Measurements from ENCODE around the gene MYL4. TPM values are rescaled to one million over a fixed set of nuclear protein-coding genes. Genes with fewer than 3 reads are reported as not detected.

MYL4 gene
- total RNA-seq, 1 experiment from 2014 or later: not detected

DNA sequence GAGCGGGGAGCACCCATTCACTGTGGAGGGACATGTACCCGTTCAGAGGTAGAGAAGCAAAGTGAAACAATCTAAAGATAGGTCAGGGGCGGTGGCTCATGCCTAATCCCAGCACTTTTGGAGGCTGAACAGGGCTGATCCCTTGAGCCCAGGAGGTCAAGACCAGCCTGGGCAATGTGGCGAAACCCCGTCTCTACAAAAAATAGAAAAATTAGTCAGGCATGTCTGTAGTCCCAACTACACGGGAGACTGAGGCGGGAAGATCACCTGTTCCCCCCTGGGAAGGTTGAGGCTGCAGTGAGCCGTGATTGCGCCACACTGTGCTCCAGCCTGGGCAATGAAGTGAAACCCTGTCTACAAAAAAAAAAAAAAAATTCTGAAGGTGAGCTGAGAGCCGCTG is 21.7 kb downstream of the MYL4 start:
- no peak for DNase-seq (ENCODE audit: low read depth, low spot score)
- in situ Hi-C loops (cut with HindIII; ENCODE audit: low pct_unique_long_range_greater_than_20kb, low sequenced_read_pairs): no loop called here

GRCh38 chr17:47231334-47231733 is 22.2 kb downstream of the MYL4 start:
- in situ Hi-C loops (cut with HindIII; ENCODE audit: low pct_unique_long_range_greater_than_20kb, low sequenced_read_pairs): no loop called here
- DNase-seq (ENCODE audit: low read depth, low spot score): no peak

- DNase-seq (ENCODE audit: low read depth, low spot score): no peak
- in situ Hi-C loops (cut with HindIII; ENCODE audit: low pct_unique_long_range_greater_than_20kb, low sequenced_read_pairs): no loop called here
Observed at GRCh38 chr17:47231866-47232265, 22.7 kb downstream of the MYL4 start.

GRCh38 chr17:47232465-47232864 is 23.3 kb downstream of the MYL4 start:
- no peak for DNase-seq (ENCODE audit: low read depth, low spot score)
- in situ Hi-C loops (cut with HindIII; ENCODE audit: low pct_unique_long_range_greater_than_20kb, low sequenced_read_pairs): no loop called here

DNA sequence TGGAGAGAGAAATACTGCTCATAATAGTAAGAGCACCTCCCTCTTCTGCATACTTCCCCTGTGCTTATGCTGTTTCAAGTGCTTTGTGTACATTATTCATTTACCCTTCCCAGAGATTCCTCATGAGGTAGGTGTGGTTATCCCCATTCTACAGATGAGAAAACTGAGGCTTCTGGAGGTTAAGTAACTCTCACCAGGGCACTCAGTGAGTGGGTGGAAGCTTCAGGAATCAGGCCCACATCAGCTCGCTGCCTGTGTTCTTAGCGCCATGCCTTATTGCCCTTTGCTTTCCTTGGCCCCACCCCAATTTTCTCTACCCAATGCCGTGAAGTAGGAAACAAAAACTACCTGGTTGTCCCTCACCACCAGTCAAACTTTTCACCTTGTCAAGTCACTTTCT is 26.4 kb downstream of the MYL4 start:
- in situ Hi-C loops (cut with HindIII; ENCODE audit: low pct_unique_long_range_greater_than_20kb, low sequenced_read_pairs): no loop called here
- no peak for DNase-seq (ENCODE audit: low read depth, low spot score)

- in situ Hi-C loops (cut with HindIII; ENCODE audit: low pct_unique_long_range_greater_than_20kb, low sequenced_read_pairs): no loop called here
- DNase-seq (ENCODE audit: low read depth, low spot score): no peak
Observed at GRCh38 chr17:47235923-47236322, 26.8 kb downstream of the MYL4 start.

DNA sequence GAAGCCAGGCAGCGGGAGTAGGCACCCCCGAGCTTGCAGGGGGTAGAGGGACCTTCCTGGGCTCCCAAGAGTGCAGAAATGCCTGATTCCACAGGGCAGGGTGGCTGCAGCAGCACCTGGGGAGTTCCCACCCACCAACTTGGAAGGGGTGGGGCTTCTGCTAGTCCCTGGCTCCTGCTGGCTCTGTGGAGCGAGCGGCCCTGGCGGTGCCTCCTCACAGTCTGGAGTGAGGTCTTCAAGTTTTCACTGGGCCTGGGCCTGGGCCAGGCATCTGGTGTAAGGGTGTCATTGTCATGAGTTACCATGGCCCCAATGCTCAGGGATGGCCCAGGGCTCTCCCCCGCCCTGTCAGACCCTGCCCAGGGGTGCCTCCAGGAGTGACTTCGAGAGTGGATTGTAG is 28.7 kb downstream of the MYL4 start:
- no peak for DNase-seq (ENCODE audit: low read depth, low spot score)
- in situ Hi-C loops (cut with HindIII; ENCODE audit: low pct_unique_long_range_greater_than_20kb, low sequenced_read_pairs): no loop called here

DNA sequence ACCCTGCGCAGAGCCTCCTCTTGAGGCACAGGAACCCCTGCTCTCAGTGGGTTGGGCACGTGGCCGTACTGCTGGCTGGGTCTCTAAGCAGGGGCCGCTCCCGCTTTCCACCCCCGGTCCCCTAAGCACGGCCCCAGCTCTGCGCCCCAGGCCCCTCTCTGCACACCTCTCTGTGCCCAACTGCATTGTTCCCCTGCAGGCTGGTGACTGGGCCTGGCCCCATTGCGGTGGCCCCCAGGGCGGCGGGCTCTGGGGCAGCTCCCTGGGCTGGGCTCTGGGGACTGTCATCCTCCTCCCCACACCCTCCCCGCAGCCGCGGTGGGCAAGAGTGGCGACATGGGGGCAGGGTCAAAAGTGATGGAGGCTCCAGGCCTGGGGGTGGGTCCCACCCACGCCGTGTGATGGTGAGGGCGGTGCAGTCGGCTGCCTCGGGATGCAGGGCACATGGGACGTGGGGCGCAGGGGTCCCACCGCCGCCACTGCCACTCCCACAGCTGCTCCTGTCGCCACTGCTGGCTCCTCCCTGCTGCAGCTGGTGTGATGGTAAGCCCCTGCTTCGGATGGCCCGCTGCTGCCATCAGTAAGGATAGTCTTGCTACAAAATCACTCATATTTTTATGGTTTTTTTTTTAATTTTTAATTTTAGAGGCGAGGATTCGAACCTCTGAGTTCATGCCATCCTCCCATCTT is 29.3 kb downstream of the MYL4 start:
- in situ Hi-C loops (cut with HindIII; ENCODE audit: low pct_unique_long_range_greater_than_20kb, low sequenced_read_pairs): no loop called here
- DNase-seq (ENCODE audit: low read depth, low spot score): no peak

DNA sequence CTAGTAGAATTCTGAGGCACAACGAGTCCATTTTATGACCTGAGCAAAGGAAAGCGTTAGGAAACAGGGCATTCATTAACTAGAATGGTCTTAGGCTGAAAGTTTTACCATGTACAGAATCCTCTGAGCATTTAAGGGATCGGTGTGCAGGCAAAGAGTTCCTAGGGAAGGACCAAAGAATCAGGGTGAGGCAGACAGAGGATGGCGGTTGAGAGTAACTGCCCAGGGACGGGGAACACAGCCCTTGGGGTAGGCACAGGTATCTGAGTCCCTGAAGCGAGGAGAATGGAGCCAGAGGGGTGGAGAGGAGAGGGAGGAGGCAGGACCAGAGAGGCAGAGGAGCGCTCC is 30.4 kb downstream of the MYL4 start:
- in situ Hi-C loops (cut with HindIII; ENCODE audit: low pct_unique_long_range_greater_than_20kb, low sequenced_read_pairs): no loop called here
- no peak for DNase-seq (ENCODE audit: low read depth, low spot score)

DNA sequence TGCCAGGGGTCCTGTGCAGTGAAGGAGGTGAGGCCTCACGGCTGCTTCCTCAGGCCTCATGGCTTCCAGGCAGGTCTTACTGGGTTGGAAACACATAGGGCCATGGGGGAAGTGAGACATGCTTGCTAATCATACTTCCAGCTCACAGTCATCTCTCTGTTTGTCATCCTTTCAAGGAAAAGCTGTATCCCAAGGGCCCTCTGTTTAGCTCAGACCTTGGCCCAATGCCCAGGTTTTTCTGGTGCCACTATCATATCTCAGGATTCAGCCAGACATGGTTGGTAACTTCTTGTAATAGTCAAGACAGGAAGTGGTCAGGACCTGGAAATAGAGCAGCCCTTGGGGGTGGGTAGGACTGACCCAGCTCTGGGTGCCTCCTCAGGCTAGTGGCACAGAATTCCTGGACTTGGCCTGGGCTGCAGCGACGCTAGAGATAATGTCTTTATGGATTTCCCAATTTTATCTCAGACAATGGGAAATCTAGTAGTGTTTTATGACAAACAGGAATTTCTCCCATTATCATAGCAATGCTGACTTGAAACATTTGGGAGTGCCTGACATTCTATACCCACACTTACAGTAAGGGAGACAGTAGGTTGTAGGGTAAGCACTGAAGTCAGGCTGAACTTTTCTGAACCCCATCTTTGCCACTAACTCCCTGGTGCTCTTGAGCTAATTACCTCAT is 31.0 kb downstream of the MYL4 start:
- peak; percentile 97 for DNase-seq (ENCODE audit: low read depth, low spot score)
- in situ Hi-C loops (cut with HindIII; ENCODE audit: low pct_unique_long_range_greater_than_20kb, low sequenced_read_pairs): no loop called here

DNA sequence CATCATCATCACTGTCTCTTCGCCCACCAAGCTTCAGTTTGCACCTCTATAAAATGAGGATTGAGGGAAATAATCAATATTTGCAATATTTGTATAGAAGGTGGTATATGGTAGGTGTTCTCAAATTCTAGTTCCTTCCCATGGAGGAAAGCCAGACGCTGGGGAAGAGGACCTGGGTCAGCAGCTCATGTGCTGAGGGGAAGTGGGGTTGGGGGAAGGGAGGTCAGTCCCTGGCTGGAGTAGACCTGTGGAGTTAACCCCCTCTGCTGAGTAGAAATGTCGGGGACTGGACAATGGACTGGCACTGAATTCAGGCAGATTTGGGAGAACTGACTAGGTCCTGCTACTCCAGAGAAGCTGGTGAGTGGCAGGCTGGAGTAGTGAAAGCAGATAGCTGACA is 31.7 kb downstream of the MYL4 start:
- in situ Hi-C loops (cut with HindIII; ENCODE audit: low pct_unique_long_range_greater_than_20kb, low sequenced_read_pairs): no loop called here

DNA sequence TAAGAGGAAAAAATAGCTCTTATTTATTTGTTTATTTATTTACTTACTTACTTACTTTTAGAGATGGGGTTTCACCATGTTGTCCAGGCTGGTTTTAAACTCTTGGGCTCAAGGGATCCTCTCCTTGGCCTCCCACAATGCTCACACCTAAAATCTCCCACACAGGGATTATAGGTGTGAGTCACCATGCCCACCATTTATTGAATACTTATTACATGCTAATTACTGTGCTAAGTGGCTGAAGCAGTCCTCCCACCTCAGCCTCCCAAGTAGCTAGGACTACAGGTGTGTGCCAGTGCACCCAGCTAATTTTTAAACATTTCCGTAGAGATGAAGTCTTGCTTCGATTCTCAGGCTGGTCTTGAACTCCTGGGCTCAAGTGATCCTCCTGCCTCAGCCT is 33.5 kb downstream of the MYL4 start:
- in situ Hi-C loops (cut with HindIII; ENCODE audit: low pct_unique_long_range_greater_than_20kb, low sequenced_read_pairs): no loop called here
- DNase-seq (ENCODE audit: low read depth, low spot score): no peak

More for the DNA sequence above, 31.7 kb downstream of the MYL4 start:
- DNase-seq (ENCODE audit: low read depth, low spot score): no peak

DNA sequence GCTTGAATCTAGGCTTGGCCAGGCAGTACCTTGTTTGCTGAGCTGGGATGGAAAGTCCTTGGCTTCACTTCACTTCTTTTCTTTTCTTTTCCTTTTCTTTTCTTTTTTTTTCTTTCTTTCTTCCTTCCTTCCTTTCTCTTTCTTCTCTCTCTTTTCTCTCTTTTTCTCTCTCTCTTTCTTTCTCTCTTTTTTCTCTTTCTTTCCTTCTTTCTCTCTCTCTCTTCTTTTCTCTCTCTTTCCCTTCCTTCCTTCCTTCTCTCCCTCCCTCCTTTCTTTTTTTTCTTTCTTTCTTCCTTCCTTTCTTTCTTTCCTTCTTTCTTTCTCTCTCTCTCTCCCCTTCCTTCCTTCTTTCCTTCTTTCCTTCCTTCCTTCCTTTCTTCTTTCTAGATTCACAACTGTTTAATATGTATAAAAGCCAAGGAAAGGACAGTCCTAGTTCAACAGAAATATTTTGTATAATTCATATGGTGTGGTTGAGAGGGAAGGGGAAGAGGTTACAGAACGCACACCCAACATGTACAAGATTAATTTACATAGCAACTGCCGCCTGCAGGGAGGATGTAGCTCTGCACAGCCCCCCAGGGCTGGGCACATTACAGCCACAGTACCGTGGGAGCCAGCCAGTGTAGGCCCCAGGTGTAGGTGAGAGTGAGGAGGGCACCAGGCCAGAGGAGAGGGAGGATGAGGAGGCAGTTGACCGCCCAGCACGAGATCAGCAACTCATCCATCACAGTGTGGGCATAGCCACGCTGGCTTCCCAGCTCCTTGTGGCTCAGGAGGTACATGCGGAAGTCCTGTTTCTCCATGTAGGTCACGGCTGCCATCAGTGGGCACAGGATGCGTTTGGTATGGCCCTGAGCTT is 34.8 kb downstream of the MYL4 start:
- in situ Hi-C loops (cut with HindIII; ENCODE audit: low pct_unique_long_range_greater_than_20kb, low sequenced_read_pairs): no loop called here
- DNase-seq (ENCODE audit: low read depth, low spot score): no peak

GRCh38 chr17:47244697-47245096 is 35.5 kb downstream of the MYL4 start:
- no peak for DNase-seq (ENCODE audit: low read depth, low spot score)
- in situ Hi-C loops (cut with HindIII; ENCODE audit: low pct_unique_long_range_greater_than_20kb, low sequenced_read_pairs): no loop called here

- in situ Hi-C loops (cut with HindIII; ENCODE audit: low pct_unique_long_range_greater_than_20kb, low sequenced_read_pairs): no loop called here
Observed at GRCh38 chr17:47246120-47246519, 37.0 kb downstream of the MYL4 start.

GRCh38 chr17:47250855-47251254 is 41.7 kb downstream of the MYL4 start:
- in situ Hi-C loops (cut with HindIII; ENCODE audit: low pct_unique_long_range_greater_than_20kb, low sequenced_read_pairs): no loop called here
- no peak for DNase-seq (ENCODE audit: low read depth, low spot score)

More at GRCh38 chr17:47246120-47246519, 37.0 kb downstream of the MYL4 start:
- no peak for DNase-seq (ENCODE audit: low read depth, low spot score)

- no peak for DNase-seq (ENCODE audit: low read depth, low spot score)
- in situ Hi-C loops (cut with HindIII; ENCODE audit: low pct_unique_long_range_greater_than_20kb, low sequenced_read_pairs): no loop called here
Observed at GRCh38 chr17:47251421-47251940, 42.3 kb downstream of the MYL4 start.

DNA sequence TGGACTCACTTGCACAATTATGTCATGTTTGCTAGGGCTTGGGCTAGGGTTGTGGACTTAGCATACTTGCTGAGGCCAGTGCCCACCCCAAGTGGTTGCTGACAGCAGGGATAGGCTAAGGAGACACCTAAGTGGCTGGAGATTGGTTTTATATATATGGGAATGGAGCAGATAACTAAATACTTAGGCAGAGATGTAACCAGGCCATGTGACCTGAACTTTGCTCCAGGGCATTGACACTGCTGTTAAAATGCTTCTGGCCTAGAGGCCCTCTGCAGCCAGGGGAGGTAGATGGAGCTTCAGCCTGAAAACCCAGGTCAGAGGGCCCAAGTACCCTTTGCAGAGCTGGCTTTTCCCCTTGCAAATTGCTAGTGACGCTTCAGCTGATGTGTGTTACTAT is 43.1 kb downstream of the MYL4 start:
- in situ Hi-C loops (cut with HindIII; ENCODE audit: low pct_unique_long_range_greater_than_20kb, low sequenced_read_pairs): no loop called here
- no peak for DNase-seq (ENCODE audit: low read depth, low spot score)

All from SK-MEL-5 (cell line).